Stomach (tissue), 9 donors: Measurements from ENCODE around the gene SPOCD1. TPM values are rescaled to one million over a fixed set of nuclear protein-coding genes. Genes with fewer than 3 reads are reported as not detected.
A peak's percentile ranks its signal among the peaks of the same experiment; 100 is the strongest.

Source experiments
- DNase-seq, 2 donors: peaks; one replicate each; pipeline versions ENCODE4 v3.0.0 to v3.0.0-alpha.2; 2013 to 2019
- H3K27ac ChIP-seq, 5 donors: fragments of 200-600 bp in 4 of 5; sonication (generic) in 4 of 5; one replicate each; pipeline ENCODE4 v1.5.1; 2013 to 2019; ENCODE audit warnings: mild to moderate bottlenecking in 1 of 5, moderate library complexity in 1 of 5
- H3K27me3 ChIP-seq, 3 donors: fragments of 200-600 bp; sonication (generic); one replicate each; pipeline ENCODE4 v1.5.1; 2017 to 2019; ENCODE audit warnings: mixed run types in 1 of 3
- H3K36me3 ChIP-seq, 4 donors: fragments of 200-600 bp; sonication (generic); 1 replicate in 3 of 4; 2 replicates in 1 of 4; pipeline ENCODE4 v1.5.1; 2016 to 2019
- H3K4me1 ChIP-seq, 4 donors: fragments of 200-600 bp; sonication (generic); one replicate each; pipeline ENCODE4 v1.5.1; 2016 to 2019
- H3K4me3 ChIP-seq, 4 donors: fragments of 200-600 bp; sonication (generic) in 3 of 4; one replicate each; pipeline ENCODE4 v1.5.1; 2016 to 2019; ENCODE audit warnings: mild to moderate bottlenecking in 1 of 4
- H3K9me3 ChIP-seq, 4 donors: fragments of 200-600 bp; sonication (generic); one replicate each; pipeline ENCODE4 v1.5.1; 2016 to 2019
- EP300 ChIP-seq: sonication (generic); formaldehyde crosslinking; IDR thresholded peaks from one replicate; pipeline ENCODE4 v1.6.1; 2017; ENCODE audit warnings: antibody characterized with exemption
- POLR2A ChIP-seq, 4 donors: fragments of 450-650 bp; IDR thresholded peaks; one replicate each; pipeline ENCODE4 v1.6.1; 2016; ENCODE audit warnings: antibody characterized with exemption in 4 of 4, control low read depth in 2 of 4, mild to moderate bottlenecking in 1 of 4, moderate library complexity in 1 of 4
- POLR2AphosphoS5 ChIP-seq, 3 donors: sonication (generic); formaldehyde crosslinking; IDR thresholded peaks; one replicate each; pipeline ENCODE4 v1.6.1; 2016; ENCODE audit warnings: antibody characterized with exemption in 3 of 3
- WGBS, 5 donors: extraction: QIAGEN DNeasy Blood & Tissue Kit in 3 of 5; methylation state at CpG; one replicate each; pipeline versions ENCODE4 v1.1.5 to v1.1.7; 2013 to 2018; 5-methylcytosine and 5-hydroxymethylcytosine counted together
- intact Hi-C: fragments of 100-400 bp; cut with DNase I; formaldehyde crosslinking; loops from one replicate; pipeline ENCODE4 v1.15.1; 2023; ENCODE audit warnings: low total_unique reads
- polyA plus RNA-seq, 3 donors: library from polyadenylated mRNA; stranded (reverse); fragments of 200-250 nt; gene quantifications; one replicate each; pipeline ENCODE4 v1.2.3, GENCODE V29; 2013
- total RNA-seq, 5 donors: library from RNA; depleted of rRNA; stranded (reverse); fragments of >200 nt; gene quantifications; one replicate each; pipeline versions ENCODE4 v1.1.0 to v1.2.3, GENCODE V29; 2014 to 2016
- TF ChIP-seq, protein P1 (sequence below), 7 experiments: fragments of 450-650 bp in 4 of 7; fragments of 200-600 bp in 3 of 7; sonication (generic) in 3 of 7; IDR thresholded peaks; one replicate each; pipeline ENCODE4 v1.5.1; 2016 to 2019; ENCODE audit warnings: antibody characterized with exemption in 7 of 7, control low read depth in 2 of 7, mild to moderate bottlenecking in 1 of 7
- donor health status: healthy with polysubstance abuse.
- donor health status: Bipolar disorder and iron deficiency.
- donor health status: healthy.

The SPOCD1 gene
- total and polyA plus RNA-seq, 8 donors = 0.55 to 11.1 (median 4.5) TPM; not detected in 1

DNA sequence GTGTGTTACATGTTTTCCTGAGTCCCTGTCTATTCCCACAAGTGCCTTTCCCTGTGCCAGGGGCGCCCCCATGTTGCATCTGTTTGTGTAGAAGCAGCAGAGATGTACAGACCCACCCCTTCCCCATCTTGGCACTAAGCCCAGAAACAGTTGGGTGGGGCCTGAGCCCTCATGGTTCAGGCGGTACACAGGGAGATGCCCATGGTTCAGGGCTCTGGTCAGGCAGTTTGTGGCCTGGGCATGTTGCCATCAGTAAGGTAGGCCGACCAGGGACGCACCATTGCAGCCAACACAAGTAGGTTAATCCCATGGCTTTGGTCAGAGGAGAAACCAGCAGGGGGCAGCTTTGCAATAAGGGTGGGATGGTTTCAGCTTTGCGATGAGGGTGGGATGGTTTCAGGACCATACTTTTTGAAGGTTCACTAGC, 50.8 kb downstream of the SPOCD1 start:
- Histone ChIP-seq H3K4me3 (no peak overlapping the region), H3K9me3 (no peaks in the 10 kb centered on the region), H3K27ac (no peak overlapping the region), H3K4me1 (peaks cover 33 to 62% (median 46%) of the 10 kb centered on the region in 4 donors), H3K27me3 (peaks cover 0 to 64% (median 32%) of the 10 kb centered on the region in 3 donors), H3K36me3 (no peaks in the 10 kb centered on the region)
- TF ChIP-seq EP300 (no peak), POLR2AphosphoS5 (IDR thresholded peaks at IDR 0.05) (no peak), POLR2A (IDR thresholded peaks at IDR 0.05) (no peak)
- TF ChIP-seq, protein P1, sequence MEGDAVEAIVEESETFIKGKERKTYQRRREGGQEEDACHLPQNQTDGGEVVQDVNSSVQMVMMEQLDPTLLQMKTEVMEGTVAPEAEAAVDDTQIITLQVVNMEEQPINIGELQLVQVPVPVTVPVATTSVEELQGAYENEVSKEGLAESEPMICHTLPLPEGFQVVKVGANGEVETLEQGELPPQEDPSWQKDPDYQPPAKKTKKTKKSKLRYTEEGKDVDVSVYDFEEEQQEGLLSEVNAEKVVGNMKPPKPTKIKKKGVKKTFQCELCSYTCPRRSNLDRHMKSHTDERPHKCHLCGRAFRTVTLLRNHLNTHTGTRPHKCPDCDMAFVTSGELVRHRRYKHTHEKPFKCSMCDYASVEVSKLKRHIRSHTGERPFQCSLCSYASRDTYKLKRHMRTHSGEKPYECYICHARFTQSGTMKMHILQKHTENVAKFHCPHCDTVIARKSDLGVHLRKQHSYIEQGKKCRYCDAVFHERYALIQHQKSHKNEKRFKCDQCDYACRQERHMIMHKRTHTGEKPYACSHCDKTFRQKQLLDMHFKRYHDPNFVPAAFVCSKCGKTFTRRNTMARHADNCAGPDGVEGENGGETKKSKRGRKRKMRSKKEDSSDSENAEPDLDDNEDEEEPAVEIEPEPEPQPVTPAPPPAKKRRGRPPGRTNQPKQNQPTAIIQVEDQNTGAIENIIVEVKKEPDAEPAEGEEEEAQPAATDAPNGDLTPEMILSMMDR (IDR thresholded peaks at IDR 0.05) = peak in 1 of 7 experiments; percentile 3
- peak in 1 of 2 donors; percentile 61 for DNase-seq
- 41 to 56% (median 47%) methylated on average over 5 of the region's 5 CpGs for WGBS, 5 donors
- intact Hi-C loops = no loop called here

GRCh38 chr1:31764312-31765040, 51.3 kb downstream of the SPOCD1 start, which contains the start of gene ADGRB2:
Gene ADGRB2 (minus strand): TSS chr1:31764340. CDS start chr1:31757221, 7,119 bp downstream.
- peaks cover 0 to 65% (median 32%) of the 10 kb centered on the region in 3 donors for H3K27me3 ChIP-seq
- intact Hi-C loops = no loop called here
- peaks cover 33 to 58% (median 44%) of the 10 kb centered on the region in 4 donors for H3K4me1 ChIP-seq
- H3K27ac ChIP-seq = peak within 1 kb of the TSS in 1 of 5 donors; percentile 44
- H3K4me3 ChIP-seq = peak within 1 kb of the TSS; percentile 54 to 66 (median 56)
- no peaks in the 10 kb centered on the region for H3K36me3 ChIP-seq
- DNase-seq = peak in 1 of 2 donors; percentile 67
- H3K9me3 ChIP-seq = no peaks in the 10 kb centered on the region
- 4 to 23% (median 7%) methylated on average over 7 to 59 of the region's 59 CpGs for WGBS, 5 donors
- no peak for TF ChIP-seq POLR2AphosphoS5 (IDR thresholded peaks at IDR 0.05)
- no peak for TF ChIP-seq EP300
- TF ChIP-seq, protein P1 (IDR thresholded peaks at IDR 0.05) = no peak
- TF ChIP-seq POLR2A (IDR thresholded peaks at IDR 0.05) = no peak

GRCh38 chr1:31763671-31764311, 52.0 kb downstream of the SPOCD1 start:
- Histone ChIP-seq H3K9me3 (no peaks in the 10 kb centered on the region), H3K36me3 (no peaks in the 10 kb centered on the region), H3K4me3 (peak overlapping the region; percentile 54 to 66 (median 56)), H3K4me1 (peaks cover 33 to 53% (median 43%) of the 10 kb centered on the region in 4 donors), H3K27me3 (peaks cover 0 to 70% (median 32%) of the 10 kb centered on the region in 3 donors), H3K27ac (peak overlapping the region in 1 of 5 donors; percentile 44)
- no peak for DNase-seq
- TF ChIP-seq POLR2A (IDR thresholded peaks at IDR 0.05) (no peak), POLR2AphosphoS5 (IDR thresholded peaks at IDR 0.05) (no peak), EP300 (no peak)
- TF ChIP-seq, protein P1 (IDR thresholded peaks at IDR 0.05) = no peak
- 0 to 1% (median 0%) methylated on average over 5 to 92 of the region's 93 CpGs for WGBS, 5 donors
- intact Hi-C loops = no loop called here
